ENCODE measurements around the gene COL6A3.

Gene COL6A3

GRCh38 chr2:237348281-237348865, 65.6 kb downstream of the COL6A3 start:
- intact Hi-C loops (cut with micrococcal nuclease): no loop called here
- H3K27ac Mint-ChIP-seq: no peak overlapping the region
- no peaks in the 10 kb centered on the region for H3K9me3 Mint-ChIP-seq
- H3K36me3 Mint-ChIP-seq (ENCODE audit: low read depth): no peaks in the 10 kb centered on the region
- H3K4me1 Mint-ChIP-seq (ENCODE audit: low read depth): no peaks in the 10 kb centered on the region
- no peak overlapping the region for H3K4me3 Mint-ChIP-seq
- peaks cover 26% of the 10 kb centered on the region for H3K27me3 Mint-ChIP-seq

- peaks cover 20% of the 10 kb centered on the region for H3K27me3 Mint-ChIP-seq
- H3K27ac Mint-ChIP-seq: no peak overlapping the region
- H3K9me3 Mint-ChIP-seq: no peaks in the 10 kb centered on the region
- H3K4me3 Mint-ChIP-seq: no peak overlapping the region
- H3K4me1 Mint-ChIP-seq (ENCODE audit: low read depth): peaks cover 7% of the 10 kb centered on the region
- no peaks in the 10 kb centered on the region for H3K36me3 Mint-ChIP-seq (ENCODE audit: low read depth)
- intact Hi-C loops (cut with micrococcal nuclease): no loop called here
Measured at GRCh38 chr2:237345891-237346640, 67.9 kb downstream of the COL6A3 start.

GRCh38 chr2:237345411-237345810, 68.6 kb downstream of the COL6A3 start:
- Mint-ChIP-seq H3K4me3 (no peak overlapping the region), H3K27ac (no peak overlapping the region), H3K36me3 (ENCODE audit: low read depth) (no peaks in the 10 kb centered on the region), H3K27me3 (peaks cover 18% of the 10 kb centered on the region), H3K9me3 (no peaks in the 10 kb centered on the region), H3K4me1 (ENCODE audit: low read depth) (peaks cover 7% of the 10 kb centered on the region)
- intact Hi-C loops (cut with micrococcal nuclease): no loop called here

GRCh38 chr2:237344942-237345341, 69.0 kb downstream of the COL6A3 start:
- Mint-ChIP-seq H3K4me3 (no peak overlapping the region), H3K36me3 (ENCODE audit: low read depth) (no peaks in the 10 kb centered on the region), H3K4me1 (ENCODE audit: low read depth) (peaks cover 7% of the 10 kb centered on the region), H3K27me3 (peaks cover 14% of the 10 kb centered on the region), H3K9me3 (no peaks in the 10 kb centered on the region), H3K27ac (no peak overlapping the region)
- intact Hi-C loops (cut with micrococcal nuclease): no loop called here

- Mint-ChIP-seq H3K27ac (no peak overlapping the region), H3K9me3 (no peaks in the 10 kb centered on the region), H3K4me1 (ENCODE audit: low read depth) (peaks cover 7% of the 10 kb centered on the region), H3K36me3 (ENCODE audit: low read depth) (no peaks in the 10 kb centered on the region), H3K4me3 (no peak overlapping the region), H3K27me3 (peaks cover 12% of the 10 kb centered on the region)
- intact Hi-C loops (cut with micrococcal nuclease): no loop called here
Measured at GRCh38 chr2:237343993-237344392, 70.0 kb downstream of the COL6A3 start.

GRCh38 chr2:237341872-237342271, 72.1 kb downstream of the COL6A3 start:
- intact Hi-C loops (cut with micrococcal nuclease): no loop called here
- Mint-ChIP-seq H3K4me1 (ENCODE audit: low read depth) (peaks cover 7% of the 10 kb centered on the region), H3K4me3 (no peak overlapping the region), H3K27me3 (peaks cover 7% of the 10 kb centered on the region), H3K9me3 (no peaks in the 10 kb centered on the region), H3K27ac (no peak overlapping the region), H3K36me3 (ENCODE audit: low read depth) (no peaks in the 10 kb centered on the region)

GRCh38 chr2:237337586-237337985, 76.4 kb downstream of the COL6A3 start:
- H3K27ac Mint-ChIP-seq: no peak overlapping the region
- intact Hi-C loops (cut with micrococcal nuclease): no loop called here
- peaks cover 3% of the 10 kb centered on the region for H3K27me3 Mint-ChIP-seq
- no peak overlapping the region for H3K4me3 Mint-ChIP-seq
- no peaks in the 10 kb centered on the region for H3K36me3 Mint-ChIP-seq (ENCODE audit: low read depth)
- H3K9me3 Mint-ChIP-seq: no peaks in the 10 kb centered on the region
- peaks cover 7% of the 10 kb centered on the region for H3K4me1 Mint-ChIP-seq (ENCODE audit: low read depth)

- intact Hi-C loops (cut with micrococcal nuclease): no loop called here
- H3K9me3 Mint-ChIP-seq: no peaks in the 10 kb centered on the region
- no peaks in the 10 kb centered on the region for H3K4me1 Mint-ChIP-seq (ENCODE audit: low read depth)
- H3K27ac Mint-ChIP-seq: no peak overlapping the region
- no peaks in the 10 kb centered on the region for H3K36me3 Mint-ChIP-seq (ENCODE audit: low read depth)
- H3K27me3 Mint-ChIP-seq: peaks cover 3% of the 10 kb centered on the region
- H3K4me3 Mint-ChIP-seq: no peak overlapping the region
Measured at GRCh38 chr2:237336131-237336530, 77.8 kb downstream of the COL6A3 start.

- Mint-ChIP-seq H3K36me3 (ENCODE audit: low read depth) (no peaks in the 10 kb centered on the region), H3K27me3 (peaks cover 3% of the 10 kb centered on the region), H3K4me1 (ENCODE audit: low read depth) (no peaks in the 10 kb centered on the region), H3K27ac (no peak overlapping the region), H3K4me3 (no peak overlapping the region), H3K9me3 (no peaks in the 10 kb centered on the region)
- intact Hi-C loops (cut with micrococcal nuclease): no loop called here
Measured at GRCh38 chr2:237333748-237334147, 80.2 kb downstream of the COL6A3 start.

GRCh38 chr2:237330541-237330940, 83.4 kb downstream of the COL6A3 start:
- Mint-ChIP-seq H3K4me1 (ENCODE audit: low read depth) (no peaks in the 10 kb centered on the region), H3K27me3 (peaks cover 9% of the 10 kb centered on the region), H3K36me3 (ENCODE audit: low read depth) (no peaks in the 10 kb centered on the region), H3K4me3 (no peak overlapping the region), H3K27ac (no peak overlapping the region), H3K9me3 (no peaks in the 10 kb centered on the region)
- intact Hi-C loops (cut with micrococcal nuclease): no loop called here

GRCh38 chr2:237327175-237327950, 86.6 kb downstream of the COL6A3 start:
- Mint-ChIP-seq H3K4me1 (ENCODE audit: low read depth) (no peaks in the 10 kb centered on the region), H3K9me3 (no peaks in the 10 kb centered on the region), H3K4me3 (no peak overlapping the region), H3K27me3 (peaks cover 9% of the 10 kb centered on the region), H3K36me3 (ENCODE audit: low read depth) (no peaks in the 10 kb centered on the region), H3K27ac (no peak overlapping the region)
- intact Hi-C loops (cut with micrococcal nuclease): no loop called here

- Mint-ChIP-seq H3K27ac (no peak overlapping the region), H3K4me1 (ENCODE audit: low read depth) (no peaks in the 10 kb centered on the region), H3K36me3 (ENCODE audit: low read depth) (no peaks in the 10 kb centered on the region), H3K4me3 (no peak overlapping the region), H3K9me3 (no peaks in the 10 kb centered on the region), H3K27me3 (peaks cover 11% of the 10 kb centered on the region)
- intact Hi-C loops (cut with micrococcal nuclease): no loop called here
Measured at GRCh38 chr2:237326266-237327171, 87.4 kb downstream of the COL6A3 start.

- intact Hi-C loops (cut with micrococcal nuclease): no loop called here
- no peaks in the 10 kb centered on the region for H3K36me3 Mint-ChIP-seq (ENCODE audit: low read depth)
- H3K27ac Mint-ChIP-seq: no peak overlapping the region
- H3K4me1 Mint-ChIP-seq (ENCODE audit: low read depth): no peaks in the 10 kb centered on the region
- no peaks in the 10 kb centered on the region for H3K9me3 Mint-ChIP-seq
- H3K27me3 Mint-ChIP-seq: peaks cover 13% of the 10 kb centered on the region
- H3K4me3 Mint-ChIP-seq: no peak overlapping the region
Measured at GRCh38 chr2:237324837-237325236, 89.1 kb downstream of the COL6A3 start.
